GM23248 (cell line): ENCODE measurements around the gene LYST.

ENCODE experiments used
- EZH2 ChIP-seq: fragments of 200-600 bp; sonication (generic); IDR thresholded peaks from 2 replicates; pipeline ENCODE4 v1.6.1; 2018; ENCODE audit warnings: antibody characterized with exemption, mild to moderate bottlenecking; ENCODE audit not compliant: insufficient read depth, poor library complexity, severe bottlenecking
- EZH2phosphoT487 ChIP-seq: fragments of 200-600 bp; sonication (generic); IDR thresholded peaks from 2 replicates; pipeline ENCODE4 v1.6.1; 2018; ENCODE audit warnings: antibody characterized with exemption, moderate library complexity, mild to moderate bottlenecking, low read depth; ENCODE audit not compliant: insufficient read depth

- TF ChIP-seq EZH2 (no peak), EZH2phosphoT487 (no peak)
Measured at GRCh38 chr1:235721982-235722381, 144.7 kb downstream of the LYST start.
